AG09319 (cell line): ENCODE results near the gene KRTAP4-6.
"Not testable (repeated sequence)": the region's sequence is repeated elsewhere in the genome, so short reads cannot be mapped to it uniquely, and the experiment has no call there.

Experiments
- DNase-seq: peaks from one replicate; pipeline ENCODE4 v3.0.0-alpha.2; 2010; ENCODE audit warnings: low read depth; ENCODE audit errors: extremely low read depth
- TF ChIP-seq, protein P1 (sequence below): IDR thresholded peaks from 2 replicates; pipeline ENCODE4 v1.5.1; 2011; ENCODE audit warnings: low read depth, mild to moderate bottlenecking, inconsistent platforms, low read length, moderate library complexity

Gene KRTAP4-6

GRCh38 chr17:41145261-41145660 is 4.9 kb upstream of the KRTAP4-6 start:
- no peak for DNase-seq
- TF ChIP-seq, protein P1, sequence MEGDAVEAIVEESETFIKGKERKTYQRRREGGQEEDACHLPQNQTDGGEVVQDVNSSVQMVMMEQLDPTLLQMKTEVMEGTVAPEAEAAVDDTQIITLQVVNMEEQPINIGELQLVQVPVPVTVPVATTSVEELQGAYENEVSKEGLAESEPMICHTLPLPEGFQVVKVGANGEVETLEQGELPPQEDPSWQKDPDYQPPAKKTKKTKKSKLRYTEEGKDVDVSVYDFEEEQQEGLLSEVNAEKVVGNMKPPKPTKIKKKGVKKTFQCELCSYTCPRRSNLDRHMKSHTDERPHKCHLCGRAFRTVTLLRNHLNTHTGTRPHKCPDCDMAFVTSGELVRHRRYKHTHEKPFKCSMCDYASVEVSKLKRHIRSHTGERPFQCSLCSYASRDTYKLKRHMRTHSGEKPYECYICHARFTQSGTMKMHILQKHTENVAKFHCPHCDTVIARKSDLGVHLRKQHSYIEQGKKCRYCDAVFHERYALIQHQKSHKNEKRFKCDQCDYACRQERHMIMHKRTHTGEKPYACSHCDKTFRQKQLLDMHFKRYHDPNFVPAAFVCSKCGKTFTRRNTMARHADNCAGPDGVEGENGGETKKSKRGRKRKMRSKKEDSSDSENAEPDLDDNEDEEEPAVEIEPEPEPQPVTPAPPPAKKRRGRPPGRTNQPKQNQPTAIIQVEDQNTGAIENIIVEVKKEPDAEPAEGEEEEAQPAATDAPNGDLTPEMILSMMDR: no peak

GRCh38 chr17:41144846-41145245 is 4.5 kb upstream of the KRTAP4-6 start:
- DNase-seq: no peak
- TF ChIP-seq, protein P1: no peak

DNA sequence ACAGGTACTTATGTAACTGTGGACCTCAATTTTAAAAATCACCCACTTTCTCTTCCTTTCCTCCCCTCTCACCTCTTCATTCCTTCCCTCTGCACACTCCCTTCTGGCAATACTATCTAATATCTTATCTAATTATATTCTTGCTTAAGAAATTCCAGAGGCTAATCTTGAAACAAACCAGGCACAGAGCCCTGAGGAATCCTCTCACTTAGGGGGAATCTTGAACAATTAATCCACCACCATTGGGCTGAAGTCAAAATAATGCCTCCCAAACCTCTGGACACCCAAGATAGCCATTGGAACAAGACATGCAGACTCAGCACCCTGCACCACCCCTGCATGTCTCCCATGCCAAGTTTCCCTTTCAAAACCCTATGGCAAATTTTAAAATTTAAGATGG is 1.0 kb upstream of the KRTAP4-6 start:
- TF ChIP-seq, protein P1: no peak
- no peak for DNase-seq

GRCh38 chr17:41139865-41140264 is 479 bp downstream of the KRTAP4-6 start:
- DNase-seq: not testable (repeated sequence)

- TF ChIP-seq, protein P1: no peak
- no peak for DNase-seq
These were observed 6.2 kb downstream of the KRTAP4-6 start for GRCh38 chr17:41133880-41134735.

DNA sequence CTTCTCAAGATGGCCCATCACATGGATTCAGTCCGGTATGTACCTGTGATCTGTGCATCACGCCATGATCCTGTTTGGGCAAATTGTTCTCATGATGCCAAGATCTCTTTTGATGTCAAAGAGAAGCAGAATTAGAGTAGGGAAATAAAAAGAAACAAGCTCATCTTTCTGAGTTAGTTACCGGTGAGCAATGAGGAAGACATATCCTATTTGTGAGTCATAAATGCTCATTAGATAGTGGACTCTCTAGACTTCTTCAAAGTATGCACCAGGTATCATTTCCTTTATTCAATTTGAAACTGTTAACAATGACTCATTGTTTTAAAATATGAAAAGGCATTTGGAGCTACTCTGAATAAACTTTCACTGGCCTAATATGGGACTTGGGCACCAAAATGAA is 8.4 kb downstream of the KRTAP4-6 start:
- no peak for DNase-seq
- TF ChIP-seq, protein P1: no peak

DNA sequence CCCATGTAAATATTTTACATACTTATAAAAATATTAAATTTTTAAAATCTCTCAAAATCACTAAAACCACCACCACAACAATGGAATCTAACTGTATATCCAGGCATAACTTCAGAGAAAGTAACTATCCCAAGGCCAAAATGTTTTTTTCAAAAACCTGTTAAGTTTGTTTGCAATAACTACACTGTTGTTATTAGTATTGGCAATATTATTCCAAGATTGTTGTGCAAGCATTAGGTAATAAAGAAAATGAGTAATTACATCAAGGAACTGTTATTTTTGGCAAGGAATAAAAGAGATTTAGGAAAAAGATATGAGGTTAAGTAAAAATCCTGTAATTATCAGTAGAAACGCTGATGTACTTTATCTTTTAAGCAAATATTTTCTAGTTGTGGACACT is 13.0 kb downstream of the KRTAP4-6 start:
- TF ChIP-seq, protein P1: no peak
- DNase-seq: no peak

GRCh38 chr17:41126412-41126811 is 13.9 kb downstream of the KRTAP4-6 start:
- DNase-seq: no peak
- TF ChIP-seq, protein P1: no peak
